PC-9 (cell line): ENCODE results near the gene FAF1.
"Not testable (repeated sequence)": the region's sequence is repeated elsewhere in the genome, so short reads cannot be mapped to it uniquely, and the experiment has no call there.

ENCODE experiments used
- CTCF ChIP-seq: fragments of 200-600 bp; sonication (generic); conservative IDR thresholded peaks from 2 replicates; pipeline ENCODE4 v1.6.1; 2017; ENCODE audit warnings: mixed run types, antibody characterized with exemption, mild to moderate bottlenecking, moderate library complexity
- EZH2 ChIP-seq: fragments of 200-600 bp; sonication (generic); IDR thresholded peaks from 2 replicates; pipeline ENCODE4 v1.8.0; 2017; ENCODE audit warnings: antibody characterized with exemption, low read depth

- not testable (repeated sequence) for TF ChIP-seq CTCF, EZH2
Measured at GRCh38 chr1:50887555-50887954, 72.5 kb downstream of the FAF1 start.
